ENCODE data around the gene CAMTA1.

CAMTA1 gene

GRCh38 chr1:6882414-6882813 is 97.2 kb downstream of the CAMTA1 start:
- Mint-ChIP-seq H3K4me1 (ENCODE audit: low read depth) (peaks cover 9% of the 10 kb centered on the region), H3K9me3 (no peaks in the 10 kb centered on the region), H3K27ac (no peak overlapping the region), H3K27me3 (no peaks in the 10 kb centered on the region), H3K36me3 (ENCODE audit: low read depth) (peaks cover 20% of the 10 kb centered on the region), H3K4me3 (no peak overlapping the region)
- DNase-seq: no peak

- Mint-ChIP-seq H3K4me1 (ENCODE audit: low read depth) (peaks cover 9% of the 10 kb centered on the region), H3K27me3 (no peaks in the 10 kb centered on the region), H3K4me3 (no peak overlapping the region), H3K27ac (peak overlapping the region; percentile 56), H3K36me3 (ENCODE audit: low read depth) (peaks cover 20% of the 10 kb centered on the region), H3K9me3 (no peaks in the 10 kb centered on the region)
- no peak for DNase-seq
These were observed 99.4 kb downstream of the CAMTA1 start for GRCh38 chr1:6884652-6885153.

GRCh38 chr1:6885426-6885825 is 100.2 kb downstream of the CAMTA1 start:
- no peaks in the 10 kb centered on the region for H3K27me3 Mint-ChIP-seq
- no peaks in the 10 kb centered on the region for H3K9me3 Mint-ChIP-seq
- no peak overlapping the region for H3K27ac Mint-ChIP-seq
- DNase-seq: no peak
- H3K4me1 Mint-ChIP-seq (ENCODE audit: low read depth): peaks cover 9% of the 10 kb centered on the region
- H3K36me3 Mint-ChIP-seq (ENCODE audit: low read depth): peaks cover 20% of the 10 kb centered on the region
- H3K4me3 Mint-ChIP-seq: no peak overlapping the region

GRCh38 chr1:6886523-6886922 is 101.3 kb downstream of the CAMTA1 start:
- peaks cover 9% of the 10 kb centered on the region for H3K4me1 Mint-ChIP-seq (ENCODE audit: low read depth)
- H3K9me3 Mint-ChIP-seq: no peaks in the 10 kb centered on the region
- no peaks in the 10 kb centered on the region for H3K27me3 Mint-ChIP-seq
- H3K4me3 Mint-ChIP-seq: no peak overlapping the region
- H3K27ac Mint-ChIP-seq: no peak overlapping the region
- DNase-seq: no peak
- H3K36me3 Mint-ChIP-seq (ENCODE audit: low read depth): peaks cover 20% of the 10 kb centered on the region

GRCh38 chr1:6888268-6888667 is 103.0 kb downstream of the CAMTA1 start:
- Mint-ChIP-seq H3K9me3 (no peaks in the 10 kb centered on the region), H3K4me3 (no peak overlapping the region), H3K36me3 (ENCODE audit: low read depth) (peaks cover 20% of the 10 kb centered on the region), H3K27me3 (no peaks in the 10 kb centered on the region), H3K4me1 (ENCODE audit: low read depth) (peaks cover 9% of the 10 kb centered on the region), H3K27ac (no peak overlapping the region)
- DNase-seq: no peak

- Mint-ChIP-seq H3K4me3 (no peak overlapping the region), H3K9me3 (no peaks in the 10 kb centered on the region), H3K4me1 (ENCODE audit: low read depth) (peaks cover 9% of the 10 kb centered on the region), H3K36me3 (ENCODE audit: low read depth) (peaks cover 20% of the 10 kb centered on the region), H3K27ac (no peak overlapping the region), H3K27me3 (no peaks in the 10 kb centered on the region)
- DNase-seq: no peak
These were observed 103.6 kb downstream of the CAMTA1 start for GRCh38 chr1:6888870-6889269.

- peak; percentile 40 for DNase-seq
These were observed 104.7 kb downstream of the CAMTA1 start for GRCh38 chr1:6889875-6890480.

GRCh38 chr1:6890686-6891085 is 105.4 kb downstream of the CAMTA1 start:
- H3K27me3 Mint-ChIP-seq: no peaks in the 10 kb centered on the region

More at GRCh38 chr1:6889875-6890480, 104.7 kb downstream of the CAMTA1 start:
- Mint-ChIP-seq H3K27ac (no peak overlapping the region), H3K27me3 (no peaks in the 10 kb centered on the region), H3K9me3 (no peaks in the 10 kb centered on the region), H3K4me3 (no peak overlapping the region), H3K36me3 (ENCODE audit: low read depth) (peaks cover 18% of the 10 kb centered on the region), H3K4me1 (ENCODE audit: low read depth) (peaks cover under 1% of the 10 kb centered on the region)

GRCh38 chr1:6891781-6892579 is 106.7 kb downstream of the CAMTA1 start:
- H3K27me3 Mint-ChIP-seq: no peaks in the 10 kb centered on the region
- H3K4me1 Mint-ChIP-seq (ENCODE audit: low read depth): no peaks in the 10 kb centered on the region
- H3K9me3 Mint-ChIP-seq: no peaks in the 10 kb centered on the region
- H3K36me3 Mint-ChIP-seq (ENCODE audit: low read depth): peaks cover 11% of the 10 kb centered on the region
- no peak overlapping the region for H3K4me3 Mint-ChIP-seq
- H3K27ac Mint-ChIP-seq: no peak overlapping the region
- DNase-seq: no peak

More at GRCh38 chr1:6890686-6891085, 105.4 kb downstream of the CAMTA1 start:
- no peaks in the 10 kb centered on the region for H3K4me1 Mint-ChIP-seq (ENCODE audit: low read depth)
- DNase-seq: no peak
- H3K36me3 Mint-ChIP-seq (ENCODE audit: low read depth): peaks cover 18% of the 10 kb centered on the region
- H3K4me3 Mint-ChIP-seq: no peak overlapping the region
- H3K27ac Mint-ChIP-seq: no peak overlapping the region
- no peaks in the 10 kb centered on the region for H3K9me3 Mint-ChIP-seq

- no peak for DNase-seq
- Mint-ChIP-seq H3K36me3 (ENCODE audit: low read depth) (peaks cover 2% of the 10 kb centered on the region), H3K4me1 (ENCODE audit: low read depth) (no peaks in the 10 kb centered on the region), H3K4me3 (no peak overlapping the region), H3K9me3 (no peaks in the 10 kb centered on the region), H3K27ac (peak overlapping the region; percentile 31), H3K27me3 (no peaks in the 10 kb centered on the region)
These were observed 108.1 kb downstream of the CAMTA1 start for GRCh38 chr1:6893388-6893787.

GRCh38 chr1:6897138-6897537 is 111.9 kb downstream of the CAMTA1 start:
- no peaks in the 10 kb centered on the region for H3K4me1 Mint-ChIP-seq (ENCODE audit: low read depth)
- no peak overlapping the region for H3K4me3 Mint-ChIP-seq
- H3K27me3 Mint-ChIP-seq: no peaks in the 10 kb centered on the region
- H3K9me3 Mint-ChIP-seq: no peaks in the 10 kb centered on the region
- no peak for DNase-seq
- no peak overlapping the region for H3K27ac Mint-ChIP-seq
- H3K36me3 Mint-ChIP-seq (ENCODE audit: low read depth): peaks cover 2% of the 10 kb centered on the region

- Mint-ChIP-seq H3K4me1 (ENCODE audit: low read depth) (peaks cover 3% of the 10 kb centered on the region), H3K9me3 (peaks cover 2% of the 10 kb centered on the region), H3K27me3 (no peaks in the 10 kb centered on the region), H3K4me3 (no peak overlapping the region), H3K36me3 (ENCODE audit: low read depth) (peaks cover 2% of the 10 kb centered on the region), H3K27ac (no peak overlapping the region)
- no peak for DNase-seq
These were observed 113.8 kb downstream of the CAMTA1 start for GRCh38 chr1:6898974-6899539.

GRCh38 chr1:6899621-6900020 is 114.4 kb downstream of the CAMTA1 start:
- Mint-ChIP-seq H3K4me1 (ENCODE audit: low read depth) (peaks cover 3% of the 10 kb centered on the region), H3K9me3 (peaks cover 2% of the 10 kb centered on the region), H3K4me3 (no peak overlapping the region), H3K36me3 (ENCODE audit: low read depth) (peaks cover 2% of the 10 kb centered on the region), H3K27me3 (no peaks in the 10 kb centered on the region), H3K27ac (no peak overlapping the region)
- DNase-seq: no peak

GRCh38 chr1:6902153-6902552 is 116.9 kb downstream of the CAMTA1 start:
- no peaks in the 10 kb centered on the region for H3K27me3 Mint-ChIP-seq
- no peak for DNase-seq
- no peak overlapping the region for H3K4me3 Mint-ChIP-seq
- peaks cover 2% of the 10 kb centered on the region for H3K36me3 Mint-ChIP-seq (ENCODE audit: low read depth)
- H3K4me1 Mint-ChIP-seq (ENCODE audit: low read depth): peaks cover 3% of the 10 kb centered on the region
- peaks cover 2% of the 10 kb centered on the region for H3K9me3 Mint-ChIP-seq
- no peak overlapping the region for H3K27ac Mint-ChIP-seq
